ENCODE measurements around the gene ALDH1A3.

Gene ALDH1A3

DNA sequence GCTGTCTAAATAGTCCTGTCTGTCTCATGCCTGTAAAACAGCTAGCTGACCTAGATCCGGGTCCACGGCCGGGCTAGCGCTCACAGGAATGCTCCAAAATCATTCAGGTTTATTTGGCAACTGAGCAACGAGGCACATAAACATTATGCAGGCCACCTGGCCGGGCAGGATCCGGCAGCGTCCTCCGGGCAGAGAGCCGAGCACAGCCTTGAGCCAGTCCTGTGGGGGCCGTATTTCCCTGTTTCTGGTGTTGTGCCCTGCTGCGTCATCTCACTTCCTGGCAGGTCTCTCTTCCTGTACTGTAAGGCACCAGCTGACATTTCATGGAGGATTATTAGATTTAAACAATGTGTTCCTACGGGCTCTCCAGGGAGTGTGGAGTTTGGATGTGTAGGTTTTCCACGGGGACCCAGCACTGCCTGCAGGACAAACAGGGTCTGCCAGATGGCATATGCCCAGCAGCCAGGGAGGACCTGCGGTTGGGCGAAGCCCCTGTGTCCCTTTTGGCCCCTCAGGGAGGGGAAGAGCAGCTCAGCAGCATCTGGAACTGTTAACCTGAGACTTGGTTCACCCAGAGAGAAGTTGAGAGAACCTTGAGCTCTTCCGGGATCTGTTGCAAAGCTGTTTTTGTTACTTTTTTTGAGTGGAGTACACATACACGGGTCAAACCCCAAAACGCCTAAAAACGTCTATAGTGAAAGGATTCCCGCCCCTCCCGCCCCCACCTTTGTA lies 23.0 kb downstream of the ALDH1A3 start:
- no peak for DNase-seq

DNA sequence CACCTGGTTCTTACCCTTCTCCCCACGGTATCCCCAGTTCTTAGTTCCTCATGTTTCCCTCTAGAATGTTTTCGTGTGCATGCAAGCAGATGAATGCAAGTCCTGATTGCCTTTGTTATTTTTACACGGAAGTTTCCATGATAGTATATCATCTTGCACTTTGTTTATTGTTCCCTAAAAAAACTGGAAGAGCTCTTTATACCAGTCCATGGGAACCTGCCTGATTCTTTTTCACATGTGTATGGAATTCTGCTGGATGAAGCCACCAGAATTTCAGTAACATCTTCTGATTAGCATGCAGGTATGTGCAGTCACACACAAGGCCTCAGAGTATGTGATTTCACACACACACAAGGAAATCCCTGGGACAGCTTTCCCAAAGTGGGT lies 23.5 kb downstream of the ALDH1A3 start:
- DNase-seq, result no peak

DNA sequence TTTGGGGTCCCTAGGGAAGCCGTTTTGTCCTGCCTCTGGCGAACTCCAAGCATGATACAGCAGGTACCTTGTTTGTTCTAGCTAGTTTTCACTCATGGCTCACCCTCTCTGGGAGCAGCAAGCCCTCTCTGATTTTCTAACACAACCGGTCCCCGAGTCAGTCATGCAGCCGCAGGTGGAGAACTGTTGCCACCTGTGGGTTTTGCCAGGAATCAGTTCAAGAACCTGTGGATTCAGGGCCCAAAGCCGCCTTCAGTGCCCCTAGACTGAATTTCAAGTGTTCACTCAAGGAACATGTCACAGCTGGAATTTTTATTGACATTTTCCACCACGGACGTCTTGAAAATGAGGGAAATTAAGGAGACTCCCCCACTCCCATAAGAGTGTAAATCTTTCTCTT lies 26.2 kb downstream of the ALDH1A3 start:
- DNase-seq, result no peak

GRCh38 chr15:100908466-100908865 lies 28.8 kb downstream of the ALDH1A3 start:
- no peak for DNase-seq

DNA sequence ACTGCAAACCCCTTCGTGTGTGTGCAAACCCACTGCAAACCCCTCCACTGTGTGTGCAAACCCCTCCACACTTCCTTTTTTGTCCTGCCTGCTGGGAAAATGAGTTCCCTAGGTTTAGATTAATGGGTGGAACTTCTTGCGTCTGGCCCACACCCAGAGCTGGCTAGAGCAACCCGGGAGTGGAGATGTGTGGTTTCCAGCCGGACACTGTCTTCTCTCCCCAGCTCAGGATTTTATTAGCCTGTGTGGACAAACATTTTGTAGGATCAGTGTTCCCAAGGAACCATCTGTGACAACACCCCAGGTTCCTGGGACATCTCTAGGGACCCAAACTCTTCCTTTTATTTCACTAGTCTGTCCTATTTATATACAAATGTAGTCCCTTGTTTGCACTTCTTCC lies 29.9 kb downstream of the ALDH1A3 start:
- no peak for DNase-seq

DNA sequence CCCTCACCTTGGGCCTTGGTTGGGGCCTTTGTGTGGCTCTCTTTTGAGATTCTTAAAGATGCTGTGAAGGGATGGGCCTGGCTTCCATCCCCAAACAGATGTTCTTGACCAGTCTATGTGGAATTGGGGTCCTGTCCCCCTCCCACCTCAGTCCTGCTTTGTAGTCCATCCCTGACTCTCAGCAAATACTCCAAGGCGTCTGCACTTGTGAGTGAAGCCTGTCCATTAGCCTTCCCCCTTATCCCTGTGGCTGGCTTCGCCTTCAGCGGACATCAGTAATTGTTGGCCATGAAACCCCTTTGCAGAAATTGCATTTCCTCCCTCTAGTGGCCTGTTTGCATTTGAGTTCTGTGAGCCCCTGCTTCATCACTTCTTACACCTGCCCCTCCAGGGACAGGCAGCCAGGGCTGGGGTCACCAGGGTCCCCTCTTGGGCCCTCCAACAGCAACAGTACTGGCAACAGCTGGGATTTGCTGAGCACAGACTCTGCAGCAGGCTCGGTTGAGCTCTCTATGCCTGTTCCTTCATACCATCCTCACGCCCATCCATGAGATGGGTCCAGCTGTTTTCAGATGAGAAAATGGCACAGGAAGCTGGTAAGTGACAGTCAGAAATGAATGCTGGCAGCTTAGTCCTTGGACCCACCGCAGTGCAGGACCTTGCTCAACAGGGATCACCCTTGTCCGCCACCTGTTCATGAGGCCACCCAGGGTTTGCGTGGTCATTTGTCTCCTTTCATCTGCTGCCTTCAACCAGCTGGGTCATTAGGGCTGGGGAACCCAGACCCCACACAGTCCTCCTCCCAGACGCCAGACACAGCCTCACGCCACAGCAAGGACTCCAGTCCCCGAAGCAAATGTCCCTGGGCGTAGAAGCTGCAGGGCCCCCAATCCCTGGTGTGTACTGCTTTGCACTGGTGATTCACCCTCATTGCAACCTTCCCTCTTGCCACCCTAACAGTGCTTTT lies 30.6 kb downstream of the ALDH1A3 start:
- DNase-seq, result no peak

GRCh38 chr15:100911086-100911485 lies 31.5 kb downstream of the ALDH1A3 start:
- DNase-seq, result no peak

DNA sequence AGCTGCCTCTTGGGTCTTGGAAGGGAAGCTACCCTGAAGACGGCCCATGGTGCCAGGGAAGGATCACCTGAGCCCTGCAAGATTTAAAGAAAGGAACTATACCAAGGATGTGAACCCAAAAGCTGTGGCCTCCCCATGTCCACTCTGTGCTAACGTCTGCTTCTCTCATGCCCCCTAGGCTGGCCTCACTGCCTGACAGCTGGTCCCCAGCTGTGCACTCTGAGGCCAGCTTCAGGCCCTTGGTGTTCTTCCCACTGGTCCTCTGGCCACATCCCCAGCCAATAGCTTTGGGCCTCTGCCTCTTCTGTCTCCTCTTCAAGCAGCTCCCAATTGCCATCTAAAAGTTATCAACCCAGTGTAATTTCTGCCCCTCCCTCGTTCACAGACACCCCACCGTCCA lies 34.3 kb downstream of the ALDH1A3 start:
- no peak for DNase-seq

DNA sequence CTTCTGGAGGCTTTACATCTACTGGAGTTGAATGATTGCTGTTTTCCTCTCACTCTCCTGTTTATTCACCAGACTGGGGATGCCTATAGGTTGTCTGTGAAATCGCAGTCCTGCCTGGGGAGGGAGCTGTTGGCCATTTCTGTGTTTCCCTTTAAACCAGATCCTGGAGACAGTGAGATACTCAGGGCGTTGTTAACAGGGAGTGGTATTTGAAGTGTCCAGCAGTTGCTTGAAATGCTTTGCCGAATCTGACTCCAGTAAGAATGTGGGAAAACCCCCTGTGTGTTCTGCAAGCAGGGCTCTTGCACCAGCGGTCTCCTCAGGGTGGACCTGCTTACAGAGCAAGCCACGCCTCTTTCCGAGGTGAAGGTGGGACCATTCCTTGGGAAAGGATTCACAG lies 35.2 kb downstream of the ALDH1A3 start:
- no peak for DNase-seq

DNA sequence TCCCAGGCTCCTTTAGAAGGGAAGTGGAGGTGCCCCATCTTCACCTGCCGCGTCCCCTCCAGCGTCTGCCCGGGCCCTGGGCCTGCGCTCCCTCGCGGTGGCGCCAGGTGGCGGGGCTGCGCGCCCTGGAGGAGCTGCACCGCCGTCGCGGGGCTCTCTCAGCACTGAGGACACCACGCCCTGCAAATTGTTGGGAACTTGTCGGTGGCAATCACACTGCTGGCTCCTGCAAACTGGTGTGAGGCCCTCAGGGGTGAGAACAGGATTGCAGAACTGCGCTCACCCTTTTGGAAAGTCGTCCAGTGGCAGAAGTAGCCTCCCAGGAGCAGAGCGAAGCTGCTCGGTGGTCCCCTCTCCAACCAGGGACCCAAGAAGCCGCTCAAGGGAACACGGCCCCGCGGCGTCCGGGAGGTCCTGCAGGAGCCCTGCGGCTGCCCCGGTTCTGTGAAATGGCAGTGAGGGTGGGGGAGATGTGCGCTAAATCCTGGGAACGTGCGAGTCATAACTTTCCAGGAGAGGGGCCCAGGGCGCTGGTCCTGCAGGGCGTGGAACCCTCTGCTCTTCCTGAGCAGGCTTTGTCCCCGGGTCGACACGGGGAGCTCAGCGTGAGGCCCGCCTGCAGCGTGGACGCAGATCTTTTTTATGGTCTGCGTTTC lies 38.5 kb downstream of the ALDH1A3 start:
- DNase-seq, result peak; percentile 58

DNA sequence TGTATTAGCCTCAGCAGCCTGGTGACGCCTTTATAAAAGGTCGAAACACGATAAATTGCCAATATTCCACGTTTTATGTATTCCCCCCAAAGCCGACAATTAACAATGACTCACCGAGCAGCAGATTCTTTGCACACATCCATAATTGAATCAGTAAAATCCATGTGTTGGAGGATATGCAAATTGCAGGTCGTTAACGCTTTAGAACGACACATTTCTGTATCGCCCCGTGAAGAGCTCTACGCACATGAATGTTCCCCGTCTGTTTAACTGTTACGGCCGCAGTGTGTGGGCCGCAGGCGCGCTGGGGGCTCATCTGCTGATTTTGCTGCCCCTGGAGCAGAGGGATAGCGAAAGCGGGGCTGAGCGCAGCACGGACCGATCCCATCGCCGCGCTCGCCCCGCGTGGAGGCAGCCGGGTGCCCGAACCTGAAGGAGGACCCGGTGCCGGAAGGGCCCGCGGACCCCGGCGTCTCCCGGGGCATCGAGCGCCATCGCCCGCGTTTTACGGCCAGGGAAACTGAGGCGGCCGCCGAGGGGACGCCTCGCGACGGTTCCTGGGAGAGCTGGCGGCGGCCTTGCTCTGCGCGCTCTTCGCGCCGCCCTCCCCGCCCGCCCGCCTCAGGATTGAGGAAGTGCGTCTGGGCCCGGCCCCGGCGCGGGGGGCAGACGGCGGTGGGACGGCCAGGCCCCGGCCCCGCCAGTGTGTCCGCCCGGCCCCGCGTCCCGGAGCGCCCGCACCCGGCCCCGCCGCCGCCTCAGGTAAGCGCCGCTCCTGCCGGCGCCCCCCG lies 39.3 kb downstream of the ALDH1A3 start, which contains the start of gene LRRK1:
Gene LRRK1, plus strand, starts transcription at position 668 of the 791 bp plus-strand sequence. CDS start 5,276 bp downstream, outside the sequence.
- DNase-seq, result no peak

GRCh38 chr15:100919481-100920405 lies 40.1 kb downstream of the ALDH1A3 start:
- no peak for DNase-seq

- DNase-seq, result no peak
Measured at GRCh38 chr15:100920516-100921135, 41.0 kb downstream of the ALDH1A3 start.

DNA sequence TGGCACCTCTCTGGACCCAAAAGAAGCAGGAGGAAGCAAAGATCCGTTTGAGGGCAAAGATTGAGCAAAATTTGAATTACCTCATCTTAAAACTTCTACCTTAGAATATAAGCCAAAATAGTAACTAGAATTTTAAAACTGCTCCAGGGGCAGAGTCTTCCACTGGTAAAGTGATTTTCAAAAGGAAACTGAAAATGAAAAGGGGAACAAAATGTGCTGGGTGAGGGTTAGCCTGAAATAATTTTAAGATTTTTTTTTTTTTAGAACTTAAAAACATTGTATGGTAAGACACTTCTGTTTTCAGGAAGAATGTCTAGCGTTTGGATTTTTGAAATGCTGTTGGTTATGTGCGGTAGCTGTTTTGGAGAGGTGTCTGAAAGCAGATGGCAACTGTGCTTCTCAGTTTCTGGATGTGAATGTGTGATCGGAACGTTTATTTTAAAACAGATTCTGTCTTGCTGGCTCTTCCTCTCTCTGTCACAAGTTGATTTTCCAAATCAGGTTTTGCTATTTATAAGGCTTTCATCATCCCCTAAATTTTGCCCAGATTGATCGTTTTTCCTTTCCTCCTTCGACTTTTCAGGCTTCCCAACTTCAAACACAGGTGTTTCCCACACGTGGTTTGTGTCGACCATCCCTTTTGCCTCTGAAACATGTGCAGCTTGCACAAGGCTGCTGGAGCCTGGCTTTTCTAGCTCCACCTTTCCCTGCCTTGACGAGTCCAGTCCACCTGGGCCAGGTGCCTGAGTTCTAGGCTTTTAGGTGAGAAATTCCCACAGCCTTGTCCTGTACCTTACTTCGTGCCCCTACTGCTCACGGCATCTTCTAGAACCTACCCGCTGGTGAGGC lies 42.8 kb downstream of the ALDH1A3 start:
- no peak for DNase-seq

GRCh38 chr15:100923076-100923475 lies 43.4 kb downstream of the ALDH1A3 start:
- no peak for DNase-seq

GRCh38 chr15:100923902-100924301 lies 44.3 kb downstream of the ALDH1A3 start:
- no peak for DNase-seq

DNA sequence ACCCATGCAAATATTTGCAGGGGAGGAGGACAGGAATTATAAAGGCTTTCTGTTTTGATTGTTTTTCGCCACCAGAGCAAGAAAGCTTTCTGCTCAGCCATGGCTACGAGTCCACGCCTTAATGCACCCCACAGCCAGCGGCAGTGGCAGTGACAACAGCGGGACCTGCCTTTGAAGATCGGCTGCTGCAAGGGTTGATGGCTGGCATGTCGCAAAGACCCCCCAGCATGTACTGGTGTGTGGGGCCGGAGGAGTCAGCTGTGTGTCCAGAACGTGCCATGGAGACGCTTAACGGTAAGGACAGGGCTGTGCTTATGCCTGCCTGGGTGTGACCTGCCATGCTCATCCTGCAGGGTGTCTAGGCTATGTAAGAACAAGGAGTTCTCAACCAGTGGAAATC lies 44.8 kb downstream of the ALDH1A3 start:
- DNase-seq, result no peak

DNA sequence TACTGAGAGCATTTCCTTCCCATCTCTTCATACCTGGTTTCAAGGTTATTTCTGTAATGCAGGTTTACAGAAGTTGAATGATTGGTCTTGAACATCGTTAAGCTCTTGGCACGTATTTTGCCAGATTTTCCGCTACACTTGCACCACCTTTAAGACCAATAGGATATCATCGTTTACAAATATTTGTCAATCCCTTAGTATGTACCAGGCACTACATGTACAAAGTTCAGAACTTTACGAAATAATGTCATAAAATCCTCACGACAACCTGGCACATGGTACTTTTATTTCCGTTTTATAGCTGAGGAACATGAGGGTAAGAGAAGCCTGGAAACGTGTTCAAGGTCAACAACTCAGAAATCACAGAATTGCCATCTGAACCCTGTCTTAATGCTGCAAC lies 45.8 kb downstream of the ALDH1A3 start:
- no peak for DNase-seq

GRCh38 chr15:100926258-100926657 lies 46.6 kb downstream of the ALDH1A3 start:
- no peak for DNase-seq

Measured in CD4-positive, alpha-beta T cell treated with Interleukin-10 for 1 hour (primary cell).